ENCODE data around the gene NR2C1. TPM values are rescaled to one million over a fixed set of nuclear protein-coding genes. Genes with fewer than 3 reads are reported as not detected.

The NR2C1 gene
- total and polyA plus RNA-seq, 9 of the 15 experiments (the other 6 are each of a cell fraction or from before 2014, with no cell fraction given): 8.5 to 42.4 (median 35.6) TPM

DNA sequence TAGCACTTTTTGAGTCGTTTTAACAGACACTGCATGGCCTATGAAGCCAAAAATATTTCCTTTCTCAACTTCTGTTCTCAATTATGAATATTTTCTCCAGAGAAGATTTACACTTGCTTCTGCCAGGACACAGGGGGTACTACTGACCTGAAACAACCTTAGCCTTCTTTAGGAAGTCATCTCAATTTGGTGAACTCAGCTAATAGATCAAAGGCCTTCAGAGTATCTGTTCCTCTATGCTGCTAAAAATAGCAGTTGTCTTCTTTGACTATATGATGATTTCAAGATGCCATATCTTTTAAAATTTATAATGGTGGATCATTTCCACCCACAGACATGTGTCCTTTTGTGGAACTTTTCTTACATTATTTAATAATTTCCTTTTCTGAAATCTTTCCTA lies 55.9 kb downstream of the NR2C1 start (continued):
- TF ChIP-seq, protein P1, sequence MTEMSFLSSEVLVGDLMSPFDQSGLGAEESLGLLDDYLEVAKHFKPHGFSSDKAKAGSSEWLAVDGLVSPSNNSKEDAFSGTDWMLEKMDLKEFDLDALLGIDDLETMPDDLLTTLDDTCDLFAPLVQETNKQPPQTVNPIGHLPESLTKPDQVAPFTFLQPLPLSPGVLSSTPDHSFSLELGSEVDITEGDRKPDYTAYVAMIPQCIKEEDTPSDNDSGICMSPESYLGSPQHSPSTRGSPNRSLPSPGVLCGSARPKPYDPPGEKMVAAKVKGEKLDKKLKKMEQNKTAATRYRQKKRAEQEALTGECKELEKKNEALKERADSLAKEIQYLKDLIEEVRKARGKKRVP (CRISPR knock-in tag; IDR thresholded peaks at IDR 0.05): no peak
- TF ChIP-seq DEAF1 (CRISPR knock-in tag; IDR thresholded peaks at IDR 0.05) (no peak), CREB1 (IDR thresholded peaks at IDR 0.05) (no peak), CREB1 (CRISPR knock-in tag; IDR thresholded peaks at IDR 0.05) (no peak), BRD4 (IDR thresholded peaks at IDR 0.05) (no peak)

DNA sequence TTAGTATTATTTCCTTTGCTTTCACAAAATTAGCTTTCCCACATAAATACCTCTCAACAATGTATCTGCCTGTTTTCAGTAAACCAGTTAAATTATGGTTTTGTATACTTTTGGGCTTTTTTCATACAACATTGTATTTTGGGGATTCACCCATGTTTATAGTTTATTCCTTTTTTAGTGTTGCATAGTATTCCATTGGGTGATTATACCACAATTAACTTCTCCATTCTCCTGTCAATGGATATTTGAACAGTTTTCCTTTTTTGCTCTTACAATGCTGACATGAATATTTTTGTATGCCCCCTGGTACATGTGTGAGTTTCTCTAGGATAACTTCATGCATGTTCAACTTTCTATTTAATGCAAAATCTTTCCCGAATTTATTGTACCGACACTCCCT lies 57.3 kb downstream of the NR2C1 start:
- CTCF ChIA-PET (ENCODE audit: low intra/inter-chr PET ratio): no interaction called here
- no peak for FAIRE-seq
- no peak for TF ChIP-seq E2F5 (CRISPR knock-in tag; IDR thresholded peaks at IDR 0.05)
- no peak for TF ChIP-seq BRF2 (IDR thresholded peaks at IDR 0.05; ENCODE audit: borderline replicate concordance, insufficient read depth, insufficient read length)
- peak; percentile 62 for TF ChIP-seq ZNF146 (CRISPR knock-in tag; IDR thresholded peaks at IDR 0.05; ENCODE audit: unreplicated experiment)
- TF ChIP-seq ZFP30 (CRISPR knock-in tag; IDR thresholded peaks at IDR 0.05; ENCODE audit: borderline replicate concordance): no peak
- TF ChIP-seq PCBP2 (IDR thresholded peaks at IDR 0.05; ENCODE audit: low read depth, low read length, poor library complexity, severe bottlenecking): no peak
- no peak for TF ChIP-seq ARID3A (IDR thresholded peaks at IDR 0.05; ENCODE audit: borderline replicate concordance, low read depth, low read length)
- TF ChIP-seq RBM25 (IDR thresholded peaks at IDR 0.05; ENCODE audit: low read depth, low read length, severe bottlenecking): peak; percentile 53

More for the DNA sequence above, 57.3 kb downstream of the NR2C1 start:
- in situ Hi-C loops (cut with MboI) (no loop called here), intact Hi-C loops (cut with micrococcal nuclease) (no loop called here)
- ATAC-seq: no peak
- Histone ChIP-seq H3K36me3 (ENCODE audit: control insufficient read depth, insufficient read depth, low read length) (no peaks in the 10 kb centered on the region; the same call in 2 of the 3 replicates), H2AFZ (ENCODE audit: low read depth, low read length) (no peak overlapping the region), H3K4me3 (no peak overlapping the region), H3K4me1 (replicated peaks in 1 of 2; ENCODE audit: control insufficient read depth in 2 of 2, insufficient read depth in 2 of 2, low read length in 2 of 2) (no peaks in the 10 kb centered on the region), H3K9ac (ENCODE audit: insufficient read depth in 1 of 2, low read depth in 2 of 2, low read length in 2 of 2) (no peak overlapping the region), H3K79me2 (ENCODE audit: control insufficient read depth, insufficient read depth, low read length) (no peaks in the 10 kb centered on the region), H3K9me1 (ENCODE audit: control insufficient read depth, insufficient read depth, low read length) (no peaks in the 10 kb centered on the region), H3K27ac (ENCODE audit: extremely low read depth, low read depth, low read length) (no peak overlapping the region), H4K20me1 (replicated peaks; ENCODE audit: control insufficient read depth, insufficient read depth, low read length) (no peaks in the 10 kb centered on the region), H3K9me3 (replicated peaks; ENCODE audit: control insufficient read depth, insufficient read depth, low read depth, low read length) (no peaks in the 10 kb centered on the region), H3K4me2 (ENCODE audit: insufficient read depth, low read length) (no peak overlapping the region), H3K27me3 (ENCODE audit: control insufficient read depth in 2 of 2, insufficient read depth in 2 of 2, low read length in 2 of 2) (no peaks in the 10 kb centered on the region)
- POLR2A ChIA-PET: interaction anchor here (1.0 kb wide), 1 partner anchor 13 kb away, joined by 4 read pairs; the partner anchor contains the start of gene NDUFA12
- DNase-seq (ENCODE audit: extremely low read depth in 1 of 4, low spot score in 3 of 4): no peak
- no TSS peak for BruUV-seq (replicated peaks)
- 100% methylated on average over 2 of the region's 2 CpGs for WGBS (ENCODE audit: insufficient coverage, low coverage, missing lambda C conversion rate)

Data from K562 (cell line).